ENCODE results near the gene LLGL1. TPM values are rescaled to one million over a fixed set of nuclear protein-coding genes. Genes with fewer than 3 reads are reported as not detected.

The LLGL1 gene
- total RNA-seq, 1 experiment from 2014 or later, result 47.4 TPM

- H3K27me3 ChIP-seq (ENCODE audit: low read length), result no peaks in the 10 kb centered on the region
- no peak overlapping the region for H2AFZ ChIP-seq (ENCODE audit: low read length)
- no peak overlapping the region for H3K9ac ChIP-seq (ENCODE audit: low read length)
- H3K4me2 ChIP-seq (ENCODE audit: low read length), result no peak overlapping the region
- CTCF ChIA-PET, result no interaction called here
- TF ChIP-seq EZH2phosphoT487 (IDR thresholded peaks at IDR 0.05; ENCODE audit: borderline replicate concordance, low read length), result no peak
- no peak for TF ChIP-seq EZH2 (IDR thresholded peaks at IDR 0.05; ENCODE audit: low read length, unreplicated experiment)
- TF ChIP-seq, protein P1, sequence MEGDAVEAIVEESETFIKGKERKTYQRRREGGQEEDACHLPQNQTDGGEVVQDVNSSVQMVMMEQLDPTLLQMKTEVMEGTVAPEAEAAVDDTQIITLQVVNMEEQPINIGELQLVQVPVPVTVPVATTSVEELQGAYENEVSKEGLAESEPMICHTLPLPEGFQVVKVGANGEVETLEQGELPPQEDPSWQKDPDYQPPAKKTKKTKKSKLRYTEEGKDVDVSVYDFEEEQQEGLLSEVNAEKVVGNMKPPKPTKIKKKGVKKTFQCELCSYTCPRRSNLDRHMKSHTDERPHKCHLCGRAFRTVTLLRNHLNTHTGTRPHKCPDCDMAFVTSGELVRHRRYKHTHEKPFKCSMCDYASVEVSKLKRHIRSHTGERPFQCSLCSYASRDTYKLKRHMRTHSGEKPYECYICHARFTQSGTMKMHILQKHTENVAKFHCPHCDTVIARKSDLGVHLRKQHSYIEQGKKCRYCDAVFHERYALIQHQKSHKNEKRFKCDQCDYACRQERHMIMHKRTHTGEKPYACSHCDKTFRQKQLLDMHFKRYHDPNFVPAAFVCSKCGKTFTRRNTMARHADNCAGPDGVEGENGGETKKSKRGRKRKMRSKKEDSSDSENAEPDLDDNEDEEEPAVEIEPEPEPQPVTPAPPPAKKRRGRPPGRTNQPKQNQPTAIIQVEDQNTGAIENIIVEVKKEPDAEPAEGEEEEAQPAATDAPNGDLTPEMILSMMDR (conservative IDR thresholded peaks at IDR 0.05; ENCODE audit: low read depth, low read length), result no peak
- H3K9me2 ChIP-seq (replicated peaks; ENCODE audit: low read length), result no peaks in the 10 kb centered on the region
- no TSS peak for BruUV-seq (replicated peaks)
- H3K36me3 ChIP-seq (ENCODE audit: low read depth, low read length), result peaks cover 66% of the 10 kb centered on the region
- no peaks in the 10 kb centered on the region for H3K4me1 ChIP-seq (ENCODE audit: insufficient read depth, low read length)
- DNase-seq, result no peak
- H3F3A ChIP-seq (ENCODE audit: low read length, unreplicated experiment), result no peaks in the 10 kb centered on the region
- POLR2A ChIA-PET (ENCODE audit: unreplicated experiment), result no interaction called here
- no peak for ATAC-seq
- intact Hi-C loops (cut with micrococcal nuclease), result no loop called here
- H3K27ac ChIP-seq (ENCODE audit: low read length), result no peak overlapping the region
- H3K9me3 ChIP-seq (ENCODE audit: low read length), result no peaks in the 10 kb centered on the region
- no peaks in the 10 kb centered on the region for H4K20me1 ChIP-seq (ENCODE audit: low read length)
- no peak overlapping the region for H3K4me3 ChIP-seq (ENCODE audit: low read length)
- no peaks in the 10 kb centered on the region for H3K79me2 ChIP-seq (ENCODE audit: low read length)
Observed at GRCh38 chr17:18248811-18249210, 23.4 kb downstream of the LLGL1 start.

DNA sequence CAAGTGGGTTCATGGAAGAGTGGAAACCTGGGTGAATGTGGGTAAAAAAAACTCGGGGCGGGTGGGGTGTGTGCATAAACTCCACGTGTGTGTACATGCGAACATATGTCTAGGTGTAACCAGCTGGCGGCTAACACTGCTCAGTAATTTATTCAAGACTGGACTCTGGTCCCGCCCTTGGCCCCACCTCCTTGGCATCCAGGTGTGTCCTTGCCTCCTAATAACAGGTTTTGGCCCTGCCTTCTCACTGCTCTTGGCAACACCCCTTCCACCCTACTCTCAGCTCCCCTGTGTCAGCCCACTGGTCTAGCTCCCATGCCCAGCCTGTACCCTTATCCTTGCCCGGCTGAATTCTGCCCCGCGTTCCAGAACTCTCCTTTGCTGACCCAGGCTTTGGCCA lies 24.8 kb downstream of the LLGL1 start:
- H3K4me3 ChIP-seq (ENCODE audit: low read length), result no peak overlapping the region
- no peaks in the 10 kb centered on the region for H3K9me3 ChIP-seq (ENCODE audit: low read length)
- H3K27me3 ChIP-seq (ENCODE audit: low read length), result no peaks in the 10 kb centered on the region
- H3K36me3 ChIP-seq (ENCODE audit: low read depth, low read length), result peaks cover 76% of the 10 kb centered on the region
- peak; percentile 56 for DNase-seq
- H2AFZ ChIP-seq (ENCODE audit: low read length), result no peak overlapping the region
- H3K4me2 ChIP-seq (ENCODE audit: low read length), result no peak overlapping the region
- CTCF ChIA-PET, result no interaction called here
- POLR2A ChIA-PET (ENCODE audit: unreplicated experiment), result no interaction called here
- no peak overlapping the region for H3K9ac ChIP-seq (ENCODE audit: low read length)
- peak; percentile 32; the same call in 1 of the 2 replicates for ATAC-seq
- TF ChIP-seq EZH2phosphoT487 (IDR thresholded peaks at IDR 0.05; ENCODE audit: borderline replicate concordance, low read length) (no peak), EZH2 (IDR thresholded peaks at IDR 0.05; ENCODE audit: low read length, unreplicated experiment) (no peak)
- TF ChIP-seq, protein P1 (conservative IDR thresholded peaks at IDR 0.05; ENCODE audit: low read depth, low read length), result no peak
- H3K27ac ChIP-seq (ENCODE audit: low read length), result no peak overlapping the region
- peaks cover 9% of the 10 kb centered on the region; the same call in 1 of the 2 replicates for H3K79me2 ChIP-seq (ENCODE audit: low read length)
- no peaks in the 10 kb centered on the region for H3F3A ChIP-seq (ENCODE audit: low read length, unreplicated experiment)
- no TSS peak for BruUV-seq (replicated peaks)
- intact Hi-C loops (cut with micrococcal nuclease), result no loop called here
- H3K4me1 ChIP-seq (ENCODE audit: insufficient read depth, low read length), result no peaks in the 10 kb centered on the region
- no peaks in the 10 kb centered on the region for H3K9me2 ChIP-seq (replicated peaks; ENCODE audit: low read length)
- no peaks in the 10 kb centered on the region for H4K20me1 ChIP-seq (ENCODE audit: low read length)

DNA sequence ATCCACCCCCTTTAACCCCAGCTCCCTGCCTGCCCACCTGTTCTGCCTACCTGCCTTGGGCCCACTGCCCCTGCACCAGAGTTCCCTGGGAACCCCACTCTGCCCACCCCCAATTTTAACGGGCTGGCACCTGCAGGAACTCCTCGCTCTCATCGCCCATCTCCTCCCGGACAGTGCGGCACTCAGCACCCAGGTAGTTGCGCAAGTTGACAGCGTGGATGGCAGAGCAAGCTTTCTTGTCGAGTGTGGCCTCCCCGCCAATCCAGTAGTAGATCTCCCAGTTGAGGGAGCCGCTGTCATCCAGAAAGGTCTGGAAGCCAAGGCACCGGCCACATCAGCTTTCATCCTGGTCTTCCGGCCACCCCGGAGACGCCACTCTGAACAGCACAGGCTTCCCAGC lies 25.3 kb downstream of the LLGL1 start:
- Histone ChIP-seq H2AFZ (ENCODE audit: low read length) (no peak overlapping the region), H3K4me3 (ENCODE audit: low read length) (no peak overlapping the region), H3K27ac (ENCODE audit: low read length) (no peak overlapping the region), H3K9me3 (ENCODE audit: low read length) (no peaks in the 10 kb centered on the region), H3K36me3 (ENCODE audit: low read depth, low read length) (peaks cover 76% of the 10 kb centered on the region), H4K20me1 (ENCODE audit: low read length) (no peaks in the 10 kb centered on the region), H3K4me2 (ENCODE audit: low read length) (no peak overlapping the region), H3K79me2 (ENCODE audit: low read length) (peaks cover 13% of the 10 kb centered on the region), H3K9me2 (replicated peaks; ENCODE audit: low read length) (no peaks in the 10 kb centered on the region), H3K9ac (ENCODE audit: low read length) (no peak overlapping the region), H3K4me1 (ENCODE audit: insufficient read depth, low read length) (no peaks in the 10 kb centered on the region), H3K27me3 (ENCODE audit: low read length) (no peaks in the 10 kb centered on the region), H3F3A (ENCODE audit: low read length, unreplicated experiment) (no peaks in the 10 kb centered on the region)
- DNase-seq, result no peak
- CTCF ChIA-PET, result no interaction called here
- no peak for ATAC-seq
- no peak for TF ChIP-seq EZH2 (IDR thresholded peaks at IDR 0.05; ENCODE audit: low read length, unreplicated experiment)
- TF ChIP-seq, protein P1 (conservative IDR thresholded peaks at IDR 0.05; ENCODE audit: low read depth, low read length), result no peak
- no peak for TF ChIP-seq EZH2phosphoT487 (IDR thresholded peaks at IDR 0.05; ENCODE audit: borderline replicate concordance, low read length)
- intact Hi-C loops (cut with micrococcal nuclease), result no loop called here
- POLR2A ChIA-PET (ENCODE audit: unreplicated experiment), result no interaction called here
- BruUV-seq (replicated peaks), result no TSS peak
